NOMO-1 treated with dmso at 0.1 percent for 144 hours (cell line): Measurements from ENCODE around the gene ALKBH7.

Experiments used
- DNase-seq: peaks from one replicate; lab custom pipeline; 2025; ENCODE audit not compliant: unreplicated experiment; lab: John Stamatoyannopoulos, UW

ALKBH7 gene

DNA sequence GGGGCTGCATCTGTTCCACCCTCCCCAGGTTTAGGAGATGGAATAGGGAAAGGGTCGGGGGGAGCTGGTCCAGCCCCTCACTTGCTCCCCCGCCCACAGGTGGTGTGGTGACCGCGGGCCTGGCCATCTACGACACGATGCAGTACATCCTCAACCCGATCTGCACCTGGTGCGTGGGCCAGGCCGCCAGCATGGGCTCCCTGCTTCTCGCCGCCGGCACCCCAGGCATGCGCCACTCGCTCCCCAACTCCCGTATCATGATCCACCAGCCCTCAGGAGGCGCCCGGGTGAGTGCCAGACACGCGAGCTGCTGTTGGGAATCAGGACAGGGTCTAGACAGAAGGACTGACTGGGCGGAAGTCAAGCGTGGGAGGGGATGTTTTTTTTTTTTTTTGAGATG is 8.2 kb upstream of the ALKBH7 start:
- DNase-seq: no peak

GRCh38 chr19:6373096-6373812 is 660 bp downstream of the ALKBH7 start:
- peak; percentile 95 for DNase-seq

- no peak for DNase-seq
Observed at GRCh38 chr19:6373813-6374108, 1.2 kb downstream of the ALKBH7 start.

- DNase-seq: no peak
Observed at GRCh38 chr19:6374161-6374709, 1.6 kb downstream of the ALKBH7 start.

DNA sequence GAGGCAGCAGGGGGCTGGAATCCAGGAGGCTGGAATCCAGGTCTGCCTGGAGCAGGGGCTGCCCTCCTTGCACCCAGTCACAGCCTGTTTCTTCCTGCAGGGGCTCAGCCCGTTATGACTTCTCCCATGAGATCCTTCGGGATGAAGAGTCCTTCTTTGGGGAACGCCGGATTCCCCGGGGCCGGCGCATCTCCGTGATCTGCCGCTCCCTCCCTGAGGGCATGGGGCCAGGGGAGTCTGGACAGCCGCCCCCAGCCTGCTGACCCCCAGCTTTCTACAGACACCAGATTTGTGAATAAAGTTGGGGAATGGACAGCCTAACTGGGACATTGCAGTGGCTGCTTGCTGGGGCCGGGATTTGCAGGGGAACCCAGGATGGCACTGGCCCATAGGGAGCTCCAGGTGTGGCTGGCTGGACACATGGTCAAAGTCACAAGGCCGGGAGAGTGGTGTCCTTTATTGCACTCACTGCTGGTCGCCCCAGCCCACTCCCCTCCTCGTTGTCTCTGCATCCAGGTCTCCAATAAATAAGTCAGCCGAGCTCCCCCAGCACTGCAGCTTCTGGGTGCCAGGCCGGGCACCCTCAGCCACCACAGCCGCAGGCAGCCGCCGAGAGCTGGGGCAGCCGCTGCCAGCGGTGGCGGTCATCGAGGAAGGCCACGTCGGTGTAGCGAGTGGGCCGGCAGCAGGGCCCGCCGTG is 2.3 kb downstream of the ALKBH7 start:
- DNase-seq: no peak

DNA sequence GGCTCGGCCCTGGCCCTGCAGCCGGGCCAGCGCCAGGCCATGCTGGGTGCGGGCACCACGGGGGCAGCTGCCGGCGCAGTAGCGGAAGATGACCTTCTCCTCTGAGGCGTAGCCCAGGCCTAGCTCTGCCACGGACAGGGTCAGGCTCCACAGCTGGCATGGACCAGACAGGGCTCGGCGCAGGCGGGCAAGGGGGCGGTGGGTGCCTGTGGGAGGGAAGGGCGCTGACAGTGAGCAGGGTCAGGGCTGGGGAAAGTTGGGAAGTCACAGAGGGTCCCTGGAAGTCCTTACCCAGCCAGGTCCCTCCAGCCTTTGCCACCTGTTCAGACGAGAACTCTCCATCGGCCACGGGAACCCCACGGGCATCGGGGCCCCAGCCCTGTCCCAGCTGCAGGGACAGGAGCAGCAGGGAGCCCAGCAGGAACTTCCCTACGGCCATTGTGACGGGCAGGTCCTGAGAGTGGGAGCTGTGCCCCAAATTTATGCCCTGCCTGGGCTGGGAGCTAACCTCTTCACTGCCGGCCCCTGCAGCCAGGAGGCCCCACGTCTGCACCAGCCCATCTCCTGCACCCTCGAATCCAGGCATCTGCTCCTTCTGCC is 2.9 kb downstream of the ALKBH7 start, which contains the start of gene PSPN:
TSS of gene PSPN (minus strand) at position 523 of the 600 bp plus-strand sequence. CDS start at position 439, 84 bp downstream.
- no peak for DNase-seq

DNA sequence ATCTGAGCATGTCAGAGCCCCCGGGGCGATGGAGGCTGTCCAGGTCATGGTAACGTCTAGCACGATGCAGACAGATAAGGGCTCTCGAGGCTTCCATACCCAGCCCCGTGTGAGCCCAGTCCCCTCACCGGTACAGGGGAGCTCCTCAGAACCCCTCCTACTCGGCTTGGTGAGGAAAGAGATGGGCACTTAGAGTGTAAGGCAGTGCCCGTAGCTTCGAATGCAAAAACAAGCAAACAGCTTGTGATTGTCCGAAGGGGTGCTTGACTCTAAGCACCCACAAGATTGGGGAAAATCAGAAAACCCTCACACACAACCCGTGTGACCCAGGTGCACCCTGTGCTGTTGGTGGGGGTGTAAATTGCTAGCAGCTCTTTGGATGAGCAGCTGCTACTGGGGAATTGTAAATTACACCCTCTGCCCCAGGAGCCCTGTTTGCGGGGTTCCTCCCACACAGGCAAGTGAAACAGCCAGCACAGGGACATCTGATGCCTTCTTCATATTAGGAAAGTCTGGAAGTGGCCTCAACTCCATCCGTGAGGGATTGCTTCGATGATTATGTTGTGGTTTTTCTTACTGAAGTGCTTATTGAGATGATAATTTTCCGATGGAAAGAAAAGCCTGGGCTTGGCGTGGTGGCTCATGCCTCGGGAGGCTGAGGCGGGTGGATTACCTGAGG is 4.1 kb downstream of the ALKBH7 start:
- DNase-seq: no peak

GRCh38 chr19:6378041-6378440 is 5.4 kb downstream of the ALKBH7 start:
- no peak for DNase-seq

DNA sequence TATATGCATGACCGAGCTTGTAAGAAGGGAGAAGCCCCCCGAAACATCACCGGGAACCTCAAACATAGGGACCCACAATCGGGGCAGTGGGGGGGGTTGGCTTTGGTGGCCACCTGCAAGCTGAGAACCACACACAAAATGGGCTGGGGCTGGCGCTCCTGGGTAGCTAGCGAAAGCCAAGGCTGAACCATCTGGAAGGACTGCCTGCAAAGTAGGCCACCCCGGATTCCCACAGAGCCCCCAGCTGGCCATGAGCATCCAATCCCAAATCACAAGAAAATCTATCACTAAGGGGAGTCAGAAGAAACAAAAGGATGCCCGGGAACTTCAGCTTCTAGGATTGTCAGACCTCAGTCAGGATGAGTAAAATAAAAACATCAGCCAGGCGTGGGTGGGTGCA is 5.9 kb downstream of the ALKBH7 start:
- no peak for DNase-seq

- no peak for DNase-seq
Observed at GRCh38 chr19:6379744-6380143, 7.2 kb downstream of the ALKBH7 start.

GRCh38 chr19:6381030-6381750 is 8.6 kb downstream of the ALKBH7 start:
- DNase-seq: no peak

DNA sequence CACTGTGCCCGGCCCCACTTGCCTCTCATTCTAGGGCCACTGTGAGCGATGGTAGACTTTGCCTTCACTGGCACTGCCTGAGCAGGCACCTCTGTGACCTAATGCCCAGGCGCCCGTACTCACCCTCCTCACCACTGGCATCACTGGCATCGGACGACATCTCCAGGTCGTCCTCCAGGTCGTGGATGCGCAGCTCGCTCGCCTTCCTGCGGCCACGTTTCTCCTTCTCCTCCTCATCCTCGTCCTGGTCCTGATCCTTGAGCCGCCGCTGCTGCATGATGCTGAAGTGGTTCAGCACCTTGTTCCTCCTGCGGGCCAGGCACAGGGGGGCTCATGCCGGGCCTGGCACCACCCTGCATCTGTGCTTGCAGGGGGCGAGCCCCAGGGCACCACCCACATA is 10.6 kb downstream of the ALKBH7 start:
- DNase-seq: no peak

- no peak for DNase-seq
Observed at GRCh38 chr19:6384381-6384780, 11.8 kb downstream of the ALKBH7 start.

- DNase-seq: no peak
Observed at GRCh38 chr19:6387372-6387771, 14.8 kb downstream of the ALKBH7 start.

- DNase-seq: no peak
Observed at GRCh38 chr19:6392221-6393073, 19.9 kb downstream of the ALKBH7 start.

GRCh38 chr19:6393074-6393982 is 20.7 kb downstream of the ALKBH7 start, which contains the start of gene GTF2F1:
TSS of gene GTF2F1 (minus strand) at chr19:6393164. CDS start at chr19:6392995, 169 bp downstream.
- peak; percentile 79 for DNase-seq

DNA sequence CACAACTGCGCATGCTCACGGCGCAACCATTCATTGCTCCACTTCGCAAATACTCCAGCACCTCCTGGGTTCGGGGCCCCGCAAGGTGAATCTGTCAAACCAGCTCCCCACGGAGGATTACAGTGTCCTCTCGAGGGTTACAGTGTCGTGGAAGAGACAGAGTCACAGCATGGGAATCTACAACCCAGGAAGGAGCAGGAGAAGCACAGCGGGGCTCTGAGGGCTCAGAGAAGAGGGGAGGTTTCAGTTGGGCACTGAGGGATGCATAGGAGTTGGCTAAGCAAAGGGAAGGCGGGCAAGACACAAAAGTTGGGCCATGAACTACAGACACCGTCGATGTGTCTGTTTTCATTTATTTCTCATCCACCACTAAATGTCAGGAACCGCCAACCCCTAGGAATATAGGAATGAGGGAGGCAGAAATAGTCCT is 21.4 kb downstream of the ALKBH7 start:
- DNase-seq: no peak

DNA sequence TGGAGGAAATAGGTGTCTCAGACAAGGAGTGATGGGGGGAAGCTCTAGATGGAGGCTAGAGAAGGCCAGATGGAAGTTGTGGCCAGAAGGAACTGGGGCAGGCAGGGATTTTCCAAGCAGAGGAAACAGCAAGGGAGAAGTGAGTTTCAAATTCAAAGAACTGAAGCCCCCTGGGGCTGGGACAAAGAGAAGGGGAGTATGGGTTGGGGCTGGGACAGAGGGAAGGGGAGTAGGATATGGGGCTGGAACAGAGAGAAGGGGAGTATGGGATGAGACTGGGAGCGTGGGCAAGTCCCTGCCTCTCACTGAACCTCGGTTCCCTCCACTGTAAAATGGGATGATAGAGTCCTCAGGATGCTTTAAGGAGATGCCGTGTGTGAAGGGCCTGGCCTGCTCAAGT is 22.2 kb downstream of the ALKBH7 start:
- DNase-seq: no peak

DNA sequence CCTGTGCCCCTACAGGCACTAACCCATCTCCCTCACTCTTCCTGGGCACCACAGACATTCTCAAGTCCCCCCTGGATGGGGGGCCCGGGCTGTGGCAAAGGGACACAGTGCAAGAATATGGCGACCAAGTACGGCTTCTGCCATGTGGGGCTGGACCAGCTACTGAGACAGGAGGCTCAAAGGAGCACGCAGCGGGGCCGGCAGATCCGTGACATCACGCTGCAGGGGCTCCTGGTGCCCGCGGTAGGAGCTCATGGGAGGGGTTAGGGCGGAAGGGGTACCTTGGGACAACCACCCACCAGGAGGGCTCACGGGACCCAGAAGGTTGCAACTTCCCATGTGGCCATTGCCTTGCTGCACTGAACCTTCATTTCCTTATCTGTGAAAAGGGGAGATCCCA is 23.7 kb downstream of the ALKBH7 start:
- DNase-seq: no peak
